Measurements from ENCODE around the gene TBC1D22A.

Gene TBC1D22A

DNA sequence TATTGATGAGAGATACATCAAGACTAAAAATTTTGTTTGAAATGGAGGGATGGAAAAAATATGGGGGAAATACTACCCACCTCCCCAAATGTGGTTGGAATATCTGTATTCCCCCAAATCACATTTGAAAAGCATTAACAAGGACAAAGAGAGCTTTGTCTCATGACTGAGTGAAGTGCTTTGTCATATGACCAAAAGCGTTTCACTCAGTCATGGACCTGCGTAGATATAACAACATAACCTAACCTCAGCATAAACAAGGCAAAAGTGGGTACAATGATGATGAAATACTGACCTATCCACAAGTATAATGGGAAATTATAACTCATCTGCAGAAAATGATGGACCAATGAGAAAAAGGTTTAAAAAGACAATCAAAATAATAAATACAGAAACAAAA lies 418.3 kb downstream of the TBC1D22A start:
- Histone ChIP-seq H3K18ac (ENCODE audit: low read length) (no peak overlapping the region), H3K79me2 (ENCODE audit: control insufficient read depth, insufficient read depth, low read length) (no peaks in the 10 kb centered on the region), H3K4me3 (ENCODE audit: low read length) (no peak overlapping the region), H3K4me1 (ENCODE audit: control insufficient read depth, low read depth, low read length) (no peaks in the 10 kb centered on the region), H3K36me3 (ENCODE audit: control insufficient read depth, insufficient read depth, low read length) (no peaks in the 10 kb centered on the region), H3K4ac (ENCODE audit: low read depth, low read length) (no peak overlapping the region), H3K27me3 (ENCODE audit: insufficient read depth, low read length, poor library complexity) (no peaks in the 10 kb centered on the region), H2BK5ac (ENCODE audit: low read length) (no peak overlapping the region), H3K4me2 (ENCODE audit: low read length) (no peak overlapping the region), H2BK15ac (replicated peaks; ENCODE audit: low read depth) (no peak overlapping the region), H3K27ac (ENCODE audit: low read depth, low read length) (no peak overlapping the region), H3K9ac (ENCODE audit: low read length) (no peak overlapping the region), H4K5ac (ENCODE audit: low read length) (no peak overlapping the region), H3K79me1 (ENCODE audit: low read length) (no peaks in the 10 kb centered on the region), H2AK5ac (ENCODE audit: low read length) (no peak overlapping the region), H4K8ac (ENCODE audit: low read depth, low read length) (no peak overlapping the region), H3K56ac (ENCODE audit: low read length) (no peak overlapping the region), H2BK120ac (ENCODE audit: low read depth, low read length) (no peak overlapping the region), H3K23ac (ENCODE audit: low read length) (no peak overlapping the region)
- WGBS (ENCODE audit: extremely low coverage, insufficient coverage, low lambda C conversion rate), result no CpG with 5 or more reads among the region's 2 CpGs
- DNase-seq, result no peak

DNA sequence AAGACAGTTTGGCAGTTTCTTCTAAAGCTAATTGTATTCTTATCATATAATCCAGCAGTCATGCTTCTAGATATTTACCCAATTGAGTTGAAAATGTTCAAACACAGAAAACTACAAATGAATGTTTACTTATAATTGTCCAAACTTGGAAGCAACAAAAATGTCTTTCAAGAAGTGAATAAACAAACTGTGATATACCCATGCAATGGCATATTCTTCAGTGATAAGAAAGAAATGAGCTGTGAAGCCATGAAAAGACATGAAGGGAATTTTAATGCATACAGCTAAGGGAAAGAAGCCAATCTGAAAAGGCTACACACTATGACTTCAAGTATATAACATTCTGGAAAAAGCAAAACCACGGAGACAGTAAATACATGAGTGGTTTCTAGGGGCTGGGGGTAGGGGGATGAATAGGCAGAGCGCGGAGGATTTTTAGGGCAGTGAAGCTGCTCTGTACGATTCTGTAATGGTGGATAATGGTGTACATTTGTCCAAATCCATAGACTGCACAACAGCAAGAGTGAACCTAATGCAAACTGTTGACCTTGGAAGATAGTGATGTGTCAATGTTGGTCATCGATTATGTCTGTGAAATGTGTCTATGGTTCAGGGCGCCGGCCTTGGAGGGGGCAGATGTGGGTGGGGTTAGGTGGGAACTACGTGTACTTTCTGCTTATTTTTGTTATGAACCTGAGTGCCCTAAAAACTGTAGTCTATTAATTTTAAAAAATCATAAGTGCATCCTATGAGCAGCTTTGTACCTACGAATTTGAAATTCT lies 424.9 kb downstream of the TBC1D22A start:
- Histone ChIP-seq H3K18ac (ENCODE audit: low read length) (no peak overlapping the region), H2BK120ac (ENCODE audit: low read depth, low read length) (no peak overlapping the region)
- no peak for DNase-seq

DNA sequence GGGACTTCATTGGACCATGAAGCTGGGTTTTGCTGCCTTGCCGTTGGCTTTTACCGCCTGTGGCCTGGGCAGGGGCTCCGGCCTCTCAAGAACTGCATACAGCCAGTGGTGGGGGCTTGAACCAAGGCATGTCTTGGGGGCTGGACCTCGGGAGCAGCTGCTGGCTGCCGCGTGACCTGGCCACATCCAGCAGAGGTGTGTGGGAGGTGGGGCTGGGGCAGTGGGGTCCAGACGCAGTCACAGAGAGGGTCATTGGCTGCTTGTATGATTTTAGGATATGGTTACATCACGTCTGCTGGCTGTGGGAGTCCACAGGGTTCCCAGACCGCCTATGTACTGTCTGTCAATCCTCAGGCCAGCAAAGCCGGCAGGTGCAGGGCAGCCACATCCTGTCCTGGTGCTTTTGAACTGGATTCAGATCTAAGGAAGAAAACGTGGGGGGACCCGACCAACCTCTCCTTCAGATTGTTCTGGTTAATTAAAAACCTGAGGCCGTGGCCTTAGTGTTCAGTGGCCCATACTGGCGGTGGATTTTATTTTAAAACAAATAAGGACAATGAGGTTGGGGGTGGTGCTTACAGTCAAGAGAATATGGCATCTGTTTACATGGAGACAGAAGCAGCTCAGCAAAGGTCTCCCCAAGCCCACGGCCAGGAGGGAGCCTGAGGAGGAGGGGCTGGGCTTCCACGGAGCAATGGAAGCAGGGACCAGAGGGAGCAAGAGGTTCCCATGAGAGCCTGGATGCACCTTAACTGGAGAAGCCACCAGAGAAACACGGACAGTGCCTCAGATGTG lies 426.0 kb downstream of the TBC1D22A start:
- DNase-seq, result no peak
- H3K23ac ChIP-seq (ENCODE audit: low read length), result no peak overlapping the region
- no peak overlapping the region for H3K56ac ChIP-seq (ENCODE audit: low read length)
- H3K27ac ChIP-seq (ENCODE audit: low read depth, low read length), result no peak overlapping the region
- no peak overlapping the region for H2BK5ac ChIP-seq (ENCODE audit: low read length)
- H3K4ac ChIP-seq (ENCODE audit: low read depth, low read length), result no peak overlapping the region
- no peak overlapping the region for H3K18ac ChIP-seq (ENCODE audit: low read length)
- H2BK15ac ChIP-seq (replicated peaks; ENCODE audit: low read depth), result no peak overlapping the region
- no peaks in the 10 kb centered on the region for H3K79me2 ChIP-seq (ENCODE audit: control insufficient read depth, insufficient read depth, low read length)
- H4K5ac ChIP-seq (ENCODE audit: low read length), result no peak overlapping the region
- H2BK120ac ChIP-seq (ENCODE audit: low read depth, low read length), result no peak overlapping the region
- H3K36me3 ChIP-seq (ENCODE audit: control insufficient read depth, insufficient read depth, low read length), result no peaks in the 10 kb centered on the region
- no peaks in the 10 kb centered on the region for H3K27me3 ChIP-seq (ENCODE audit: insufficient read depth, low read length, poor library complexity)
- no CpG with 5 or more reads among the region's 17 CpGs for WGBS (ENCODE audit: extremely low coverage, insufficient coverage, low lambda C conversion rate)
- H2AK5ac ChIP-seq (ENCODE audit: low read length), result no peak overlapping the region
- H3K9ac ChIP-seq (ENCODE audit: low read length), result no peak overlapping the region
- H3K4me3 ChIP-seq (ENCODE audit: low read length), result no peak overlapping the region
- H4K8ac ChIP-seq (ENCODE audit: low read depth, low read length), result no peak overlapping the region
- no peak overlapping the region for H3K4me2 ChIP-seq (ENCODE audit: low read length)
- no peaks in the 10 kb centered on the region for H3K4me1 ChIP-seq (ENCODE audit: control insufficient read depth, low read depth, low read length)
- H3K79me1 ChIP-seq (ENCODE audit: low read length), result no peaks in the 10 kb centered on the region

More for the DNA sequence above, 424.9 kb downstream of the TBC1D22A start:
- H4K8ac ChIP-seq (ENCODE audit: low read depth, low read length), result no peak overlapping the region
- no peak overlapping the region for H3K4me3 ChIP-seq (ENCODE audit: low read length)
- no peaks in the 10 kb centered on the region for H3K36me3 ChIP-seq (ENCODE audit: control insufficient read depth, insufficient read depth, low read length)
- H2BK15ac ChIP-seq (replicated peaks; ENCODE audit: low read depth), result no peak overlapping the region
- no peak overlapping the region for H3K9ac ChIP-seq (ENCODE audit: low read length)
- H3K4me1 ChIP-seq (ENCODE audit: control insufficient read depth, low read depth, low read length), result no peaks in the 10 kb centered on the region
- no peak overlapping the region for H2BK5ac ChIP-seq (ENCODE audit: low read length)
- H3K79me2 ChIP-seq (ENCODE audit: control insufficient read depth, insufficient read depth, low read length), result no peaks in the 10 kb centered on the region
- H3K79me1 ChIP-seq (ENCODE audit: low read length), result no peaks in the 10 kb centered on the region
- no peak overlapping the region for H2AK5ac ChIP-seq (ENCODE audit: low read length)
- no peak overlapping the region for H3K4ac ChIP-seq (ENCODE audit: low read depth, low read length)
- no peak overlapping the region for H3K4me2 ChIP-seq (ENCODE audit: low read length)
- no peak overlapping the region for H3K23ac ChIP-seq (ENCODE audit: low read length)
- H3K56ac ChIP-seq (ENCODE audit: low read length), result no peak overlapping the region
- WGBS (ENCODE audit: extremely low coverage, insufficient coverage, low lambda C conversion rate), result no CpG with 5 or more reads among the region's 9 CpGs
- no peaks in the 10 kb centered on the region for H3K27me3 ChIP-seq (ENCODE audit: insufficient read depth, low read length, poor library complexity)
- H3K27ac ChIP-seq (ENCODE audit: low read depth, low read length), result no peak overlapping the region
- no peak overlapping the region for H4K5ac ChIP-seq (ENCODE audit: low read length)

DNA sequence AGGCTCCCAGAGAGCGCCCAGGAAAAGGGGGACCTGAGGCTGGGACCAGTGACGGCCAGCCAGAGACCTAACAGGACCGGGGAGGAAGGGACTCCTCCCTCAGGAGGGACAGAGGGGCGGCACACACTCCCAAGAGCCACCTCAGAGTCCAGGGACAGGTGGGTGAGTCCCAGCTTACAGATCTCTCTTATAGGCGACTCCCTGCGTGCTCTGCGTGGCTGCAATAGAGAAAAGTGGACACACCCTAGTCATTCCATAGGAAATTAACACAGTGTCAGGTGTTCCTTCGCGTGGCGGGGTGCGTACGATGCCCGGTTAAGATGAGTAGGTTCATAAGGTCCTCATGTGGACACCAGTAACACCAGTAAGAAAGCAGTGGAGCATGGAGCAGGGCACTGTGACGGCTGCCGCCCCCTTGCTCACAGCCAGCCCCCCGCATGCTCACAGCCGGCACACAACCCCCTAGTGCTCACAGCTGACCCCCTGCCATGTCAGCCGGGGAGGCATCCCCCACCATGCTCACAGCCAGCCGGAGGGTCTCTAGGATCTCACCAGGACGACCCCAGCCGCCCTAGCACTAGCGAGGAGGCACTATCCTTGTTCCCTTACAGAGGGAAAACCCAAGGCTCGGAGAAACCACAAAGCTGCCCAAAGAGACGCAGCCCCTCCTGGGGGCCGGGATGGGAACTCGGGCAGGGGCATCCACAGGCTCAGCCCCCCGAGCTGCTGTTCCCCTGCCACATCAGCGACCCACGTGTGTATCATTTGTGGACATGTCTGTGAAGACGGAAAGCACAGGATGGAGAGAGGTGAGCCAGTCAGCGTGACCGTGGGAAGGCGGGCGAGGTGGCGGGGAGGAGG lies 426.8 kb downstream of the TBC1D22A start:
- Histone ChIP-seq H3K36me3 (ENCODE audit: control insufficient read depth, insufficient read depth, low read length) (no peaks in the 10 kb centered on the region), H3K18ac (ENCODE audit: low read length) (no peak overlapping the region), H2AK5ac (ENCODE audit: low read length) (no peak overlapping the region), H3K79me1 (ENCODE audit: low read length) (no peaks in the 10 kb centered on the region), H3K4me2 (ENCODE audit: low read length) (no peak overlapping the region), H4K8ac (ENCODE audit: low read depth, low read length) (no peak overlapping the region), H3K27ac (ENCODE audit: low read depth, low read length) (no peak overlapping the region), H4K5ac (ENCODE audit: low read length) (no peak overlapping the region), H3K27me3 (ENCODE audit: insufficient read depth, low read length, poor library complexity) (no peaks in the 10 kb centered on the region), H3K9ac (ENCODE audit: low read length) (no peak overlapping the region), H2BK5ac (ENCODE audit: low read length) (no peak overlapping the region), H3K4me1 (ENCODE audit: control insufficient read depth, low read depth, low read length) (no peaks in the 10 kb centered on the region), H2BK15ac (replicated peaks; ENCODE audit: low read depth) (no peak overlapping the region), H3K4ac (ENCODE audit: low read depth, low read length) (no peak overlapping the region), H3K56ac (ENCODE audit: low read length) (no peak overlapping the region), H3K23ac (ENCODE audit: low read length) (no peak overlapping the region), H3K4me3 (ENCODE audit: low read length) (no peak overlapping the region), H2BK120ac (ENCODE audit: low read depth, low read length) (no peak overlapping the region), H3K79me2 (ENCODE audit: control insufficient read depth, insufficient read depth, low read length) (no peaks in the 10 kb centered on the region)
- no peak for DNase-seq
- no CpG with 5 or more reads among the region's 35 CpGs for WGBS (ENCODE audit: extremely low coverage, insufficient coverage, low lambda C conversion rate)

DNA sequence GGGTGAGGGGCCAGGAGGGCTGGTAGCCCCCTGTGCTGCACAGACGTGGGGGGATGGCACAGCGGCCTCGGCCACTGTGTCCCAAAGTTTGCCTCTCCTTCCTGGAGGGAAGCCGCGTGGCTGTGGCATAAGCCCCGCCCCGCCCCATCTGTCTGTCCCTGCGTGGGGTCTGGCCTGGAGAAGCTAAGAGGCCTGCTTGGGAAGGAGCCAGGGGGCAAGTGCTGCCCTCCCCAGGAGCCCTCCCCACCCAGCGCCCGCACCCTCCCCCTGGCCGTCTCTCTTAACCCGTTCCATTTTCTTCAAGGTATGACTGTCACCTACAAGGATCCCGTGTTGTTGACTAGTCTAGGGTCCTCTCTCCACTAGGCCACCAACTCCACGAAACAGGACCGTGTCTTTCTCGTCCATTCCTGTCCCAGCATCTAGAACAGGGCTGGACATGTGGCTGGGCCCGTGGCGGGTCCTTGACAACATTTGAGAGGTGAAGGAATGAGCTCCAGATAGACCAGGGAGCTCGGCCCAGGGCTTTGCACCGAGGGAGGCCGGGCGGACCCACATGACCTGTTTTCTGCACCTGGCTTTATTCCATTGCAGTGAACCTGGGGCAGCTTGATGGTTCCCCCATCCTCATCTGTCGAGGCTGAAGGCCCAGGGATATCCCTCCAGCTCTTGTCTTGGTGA lies 428.0 kb downstream of the TBC1D22A start:
- Histone ChIP-seq H3K18ac (ENCODE audit: low read length) (no peak overlapping the region), H3K4me3 (ENCODE audit: low read length) (no peak overlapping the region), H2BK15ac (replicated peaks; ENCODE audit: low read depth) (no peak overlapping the region), H3K79me1 (ENCODE audit: low read length) (no peaks in the 10 kb centered on the region), H3K27me3 (ENCODE audit: insufficient read depth, low read length, poor library complexity) (no peaks in the 10 kb centered on the region), H2BK5ac (ENCODE audit: low read length) (no peak overlapping the region), H3K56ac (ENCODE audit: low read length) (no peak overlapping the region), H3K36me3 (ENCODE audit: control insufficient read depth, insufficient read depth, low read length) (no peaks in the 10 kb centered on the region), H3K79me2 (ENCODE audit: control insufficient read depth, insufficient read depth, low read length) (no peaks in the 10 kb centered on the region), H4K5ac (ENCODE audit: low read length) (no peak overlapping the region), H3K4me1 (ENCODE audit: control insufficient read depth, low read depth, low read length) (no peaks in the 10 kb centered on the region), H2BK120ac (ENCODE audit: low read depth, low read length) (no peak overlapping the region), H3K9ac (ENCODE audit: low read length) (no peak overlapping the region), H2AK5ac (ENCODE audit: low read length) (no peak overlapping the region), H3K27ac (ENCODE audit: low read depth, low read length) (no peak overlapping the region), H3K4ac (ENCODE audit: low read depth, low read length) (no peak overlapping the region), H4K8ac (ENCODE audit: low read depth, low read length) (no peak overlapping the region), H3K23ac (ENCODE audit: low read length) (no peak overlapping the region), H3K4me2 (ENCODE audit: low read length) (no peak overlapping the region)
- no CpG with 5 or more reads among the region's 23 CpGs for WGBS (ENCODE audit: extremely low coverage, insufficient coverage, low lambda C conversion rate)
- no peak for DNase-seq

All from mesendoderm (in vitro differentiated cells).